ENCODE data around the gene OSBPL2.

OSBPL2 gene

GRCh38 chr20:62237801-62238568 is at the start of gene OSBPL2:
TSS of gene OSBPL2 (plus strand) at chr20:62238521. CDS start at chr20:62256185, 17,664 bp downstream.
- peak; percentile 100 for DNase-seq

- DNase-seq: no peak
These were observed 47.5 kb upstream of the OSBPL2 start for GRCh38 chr20:62190639-62191411.

DNA sequence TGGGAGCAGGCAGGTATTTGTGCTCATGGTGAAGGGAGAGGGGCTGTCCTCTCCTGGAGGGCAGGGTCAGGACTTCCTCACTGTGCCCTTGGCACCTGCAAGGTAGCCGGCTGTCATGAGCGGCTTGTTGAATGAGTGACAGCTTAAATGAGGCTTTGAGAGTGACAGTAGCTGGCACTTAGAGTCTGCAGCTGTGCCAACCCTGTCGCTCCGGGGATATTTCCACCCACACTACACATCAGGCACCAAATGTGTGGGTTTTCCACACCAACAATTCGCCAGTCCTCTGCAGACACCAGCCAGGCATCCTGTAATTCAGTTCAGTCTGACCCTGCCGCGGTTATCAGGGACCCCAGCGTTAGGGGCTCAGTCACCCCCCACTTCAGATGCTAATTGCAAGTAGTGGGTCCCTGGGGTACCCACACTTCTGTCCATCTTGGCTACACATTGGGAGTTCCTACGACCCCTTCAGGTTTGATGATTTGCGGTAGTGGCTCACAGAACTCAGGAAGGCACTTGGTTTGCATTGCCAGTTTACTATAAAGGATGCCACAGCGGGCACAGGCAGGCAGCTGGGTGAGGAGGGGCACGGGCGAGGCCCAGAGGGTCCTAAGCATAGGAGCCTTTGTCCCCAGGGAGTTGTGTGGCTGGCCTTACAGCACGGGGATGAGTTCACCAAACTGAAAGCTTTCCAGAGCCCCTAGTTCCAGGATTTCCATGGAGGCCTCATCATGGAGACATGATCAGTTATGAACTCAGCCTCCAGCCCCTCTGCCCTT is 46.4 kb upstream of the OSBPL2 start:
- DNase-seq: no peak

DNA sequence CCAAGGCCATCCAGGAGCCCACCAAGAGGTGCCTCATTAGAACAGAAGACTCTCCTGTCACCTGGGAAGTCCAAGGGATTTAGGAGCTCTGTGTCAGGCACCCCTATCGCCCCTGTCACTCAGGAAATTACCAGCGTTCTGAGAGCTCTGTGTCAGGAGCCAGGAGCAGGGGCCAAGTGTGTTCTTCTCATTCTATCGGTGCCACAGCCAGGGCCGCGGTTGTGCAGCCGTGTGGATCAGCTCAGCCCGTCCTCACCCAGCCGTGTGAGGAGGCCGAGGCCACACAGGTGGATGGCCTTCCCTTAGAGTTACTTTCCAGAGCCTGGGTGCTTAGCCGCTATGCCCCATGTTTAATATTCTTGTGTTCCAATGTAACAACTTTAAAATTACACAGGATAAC is 45.7 kb upstream of the OSBPL2 start:
- DNase-seq: no peak

GRCh38 chr20:62193079-62194025 is 45.0 kb upstream of the OSBPL2 start:
- DNase-seq: no peak

- DNase-seq: no peak
These were observed 43.3 kb upstream of the OSBPL2 start for GRCh38 chr20:62195075-62195405.

- no peak for DNase-seq
These were observed 42.6 kb upstream of the OSBPL2 start for GRCh38 chr20:62195736-62196135.

GRCh38 chr20:62196286-62196685 is 42.0 kb upstream of the OSBPL2 start:
- no peak for DNase-seq

- DNase-seq: no peak
These were observed 41.0 kb upstream of the OSBPL2 start for GRCh38 chr20:62197311-62197710.

- no peak for DNase-seq
These were observed 40.5 kb upstream of the OSBPL2 start for GRCh38 chr20:62197801-62198200.

GRCh38 chr20:62198496-62198895 is 39.8 kb upstream of the OSBPL2 start:
- no peak for DNase-seq

GRCh38 chr20:62198931-62199330 is 39.4 kb upstream of the OSBPL2 start:
- DNase-seq: no peak

DNA sequence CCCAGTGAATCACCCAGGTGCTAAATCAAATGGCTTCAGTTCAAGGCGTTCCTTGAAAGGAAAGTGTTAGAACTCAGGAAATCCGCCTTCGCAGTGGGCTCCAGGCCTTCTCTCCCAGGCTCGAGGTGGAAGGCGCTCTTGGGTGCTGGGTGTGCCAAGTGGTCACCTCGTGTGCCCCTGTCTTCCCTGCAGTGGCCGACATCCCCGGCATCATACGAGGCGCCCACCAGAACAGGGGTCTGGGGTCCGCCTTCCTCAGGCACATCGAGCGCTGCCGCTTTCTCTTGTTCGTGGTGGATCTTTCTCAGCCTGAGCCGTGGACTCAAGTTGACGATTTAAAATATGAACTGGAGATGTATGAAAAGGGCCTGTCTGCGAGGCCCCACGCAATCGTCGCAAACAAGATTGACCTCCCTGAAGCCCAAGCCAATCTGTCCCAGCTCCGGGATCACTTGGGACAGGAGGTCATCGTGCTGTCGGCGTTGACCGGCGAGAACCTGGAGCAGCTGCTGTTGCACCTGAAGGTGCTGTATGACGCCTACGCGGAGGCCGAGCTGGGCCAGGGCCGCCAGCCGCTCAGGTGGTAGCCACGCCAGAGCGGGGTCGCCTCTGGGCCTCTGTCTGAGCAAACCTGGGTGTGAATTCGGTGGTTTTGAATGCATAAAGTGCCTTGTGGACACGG is 37.7 kb upstream of the OSBPL2 start:
- DNase-seq: no peak

DNA sequence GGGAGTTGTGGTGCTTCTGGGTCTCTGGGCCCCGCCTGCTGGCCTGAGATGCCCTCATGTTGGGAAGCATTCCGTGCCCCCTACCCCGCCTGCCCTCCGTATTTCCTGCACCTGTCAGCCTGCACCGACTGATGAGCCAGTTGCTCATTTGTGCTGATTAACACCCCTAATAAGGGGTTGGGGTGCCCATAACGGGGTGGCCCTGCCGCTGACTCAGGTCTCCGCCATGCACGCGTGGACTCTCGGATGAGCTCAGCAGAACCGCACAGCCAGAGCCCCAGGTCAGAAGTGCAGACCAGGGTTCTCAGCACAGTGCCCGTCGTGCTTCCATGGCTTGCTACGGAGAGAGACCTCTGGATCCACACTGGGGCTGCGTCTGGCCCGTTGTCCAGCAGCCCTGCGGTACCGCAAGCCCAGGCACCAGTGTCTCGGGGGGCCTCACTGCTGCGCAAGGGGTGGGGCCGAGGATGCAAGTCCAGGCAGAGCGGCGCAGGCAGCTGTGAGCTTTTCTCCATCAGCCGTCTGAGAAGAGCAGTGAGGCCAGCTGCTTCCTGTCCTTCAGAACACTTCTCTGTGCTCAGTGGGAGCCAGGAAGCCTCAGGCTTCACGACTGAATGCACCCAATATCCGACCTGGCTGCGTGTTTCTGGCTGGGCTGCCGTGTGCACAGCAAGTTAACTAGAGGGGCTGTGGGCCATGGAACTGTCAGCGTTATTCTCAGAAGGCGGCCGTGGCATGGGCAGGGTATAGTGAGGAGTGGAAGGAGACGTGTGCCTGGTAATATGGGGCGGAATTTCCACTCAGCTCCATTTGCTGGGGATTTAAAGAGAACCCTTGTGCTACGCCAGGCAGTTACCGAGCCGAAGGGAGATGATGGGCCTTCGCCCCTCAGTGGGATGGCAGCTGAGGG is 36.9 kb upstream of the OSBPL2 start:
- no peak for DNase-seq

DNA sequence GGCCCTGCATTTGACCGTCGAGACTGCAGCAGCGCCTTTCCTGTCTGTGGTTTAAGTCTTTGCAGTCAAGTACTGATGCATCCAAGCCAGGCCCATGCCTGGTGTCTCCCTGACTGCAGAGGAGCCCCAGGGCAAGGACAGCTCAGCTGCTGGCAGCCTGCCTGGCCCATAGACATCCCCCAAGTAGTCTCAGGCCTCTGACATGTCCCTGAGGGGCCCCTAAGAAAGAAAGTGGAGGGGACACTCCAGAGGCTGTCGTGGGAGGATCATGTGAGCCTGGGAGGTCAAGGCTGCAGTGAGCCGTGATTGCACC is 36.3 kb upstream of the OSBPL2 start:
- DNase-seq: no peak

GRCh38 chr20:62202676-62203377 is 35.5 kb upstream of the OSBPL2 start:
- no peak for DNase-seq

GRCh38 chr20:62203378-62204030 is 34.8 kb upstream of the OSBPL2 start:
- no peak for DNase-seq

DNA sequence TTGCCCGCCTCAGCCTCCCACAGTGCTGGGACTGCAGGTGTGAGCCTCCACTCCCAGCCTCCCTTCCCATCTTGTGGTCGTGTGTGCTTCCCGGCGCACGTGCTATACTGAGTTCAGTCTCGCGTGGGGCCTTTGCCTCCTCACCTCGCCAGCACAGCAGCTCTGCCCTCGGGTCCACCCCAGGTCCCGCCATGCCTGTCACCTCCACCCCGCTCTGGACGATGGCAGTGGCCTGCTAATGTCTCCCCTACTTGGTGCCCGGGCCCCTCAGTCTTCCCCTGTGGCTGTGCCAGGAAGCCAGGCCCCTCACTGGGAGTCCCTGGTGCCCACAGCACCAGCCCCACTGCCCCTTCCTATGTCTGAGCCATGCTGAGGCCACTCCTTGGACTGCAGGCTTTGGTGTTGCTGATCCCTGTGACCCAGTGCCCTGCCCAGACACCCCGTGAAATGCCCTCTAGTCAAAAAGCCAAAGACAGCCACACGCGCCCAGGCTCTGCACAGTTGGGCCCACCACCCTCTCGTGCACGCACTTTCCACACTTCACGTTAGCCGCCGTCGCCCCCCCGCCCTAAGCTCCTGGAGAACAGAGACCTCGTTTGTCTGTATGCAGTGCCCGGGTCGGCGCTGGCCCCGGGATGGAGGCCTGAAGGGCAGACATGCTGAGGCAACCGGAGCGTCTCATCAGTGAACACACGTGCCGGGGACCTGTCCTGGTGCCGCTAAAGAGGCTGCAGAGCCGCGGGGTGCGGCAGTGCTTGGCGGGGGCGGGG is 32.5 kb upstream of the OSBPL2 start:
- no peak for DNase-seq

GRCh38 chr20:62206388-62206775 is 31.9 kb upstream of the OSBPL2 start:
- DNase-seq: no peak
